Activated CD8-positive, alpha-beta memory T cell treated with anti-CD3 and anti-CD28 coated beads for 4 hours (primary cell): Measurements from ENCODE around the gene AKR7A2.
A peak's percentile ranks its signal among the peaks of the same experiment; 100 is the strongest.

Experiments
- DNase-seq, 2 donors: peaks; one replicate each; pipeline ENCODE4 v3.0.0-alpha.2; 2020; ENCODE audit warnings: low read depth in 2 of 2

The AKR7A2 gene

DNA sequence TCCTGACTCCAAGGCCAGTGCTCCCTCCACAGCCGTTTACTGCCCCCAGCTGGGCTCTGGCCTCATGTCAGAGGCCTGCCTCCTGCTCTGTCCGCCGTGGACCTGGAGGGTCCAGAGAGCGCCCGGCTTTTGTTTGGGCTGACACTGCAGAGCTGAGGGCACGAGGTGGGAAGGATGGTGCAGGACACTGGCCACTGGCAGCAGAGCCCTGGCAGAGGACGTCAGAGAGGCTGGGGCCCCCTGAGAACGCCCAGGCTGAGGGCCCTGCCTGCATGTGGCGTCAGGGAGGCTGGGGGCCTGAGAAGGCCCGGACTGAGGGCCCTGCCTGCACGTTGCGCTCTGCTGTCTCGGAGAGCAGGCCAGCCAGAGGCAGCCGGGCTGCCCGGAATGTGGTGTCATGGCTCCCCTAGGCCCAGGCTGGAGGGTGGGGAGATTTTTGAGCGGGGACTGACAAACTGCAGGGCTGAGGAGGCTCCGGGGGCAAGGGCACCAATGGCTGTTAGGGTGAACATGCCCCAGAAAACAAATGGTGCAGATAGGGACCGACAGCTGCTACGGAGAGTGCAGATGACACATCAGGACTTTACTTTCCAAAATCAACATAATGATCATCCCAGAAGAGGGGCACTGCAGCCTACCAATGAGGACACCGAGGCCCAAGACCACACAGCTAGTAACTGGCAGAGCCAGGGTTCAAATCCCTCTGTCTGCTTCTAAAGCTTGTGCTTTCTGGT lies 31.8 kb upstream of the AKR7A2 start:
- no peak for DNase-seq

DNA sequence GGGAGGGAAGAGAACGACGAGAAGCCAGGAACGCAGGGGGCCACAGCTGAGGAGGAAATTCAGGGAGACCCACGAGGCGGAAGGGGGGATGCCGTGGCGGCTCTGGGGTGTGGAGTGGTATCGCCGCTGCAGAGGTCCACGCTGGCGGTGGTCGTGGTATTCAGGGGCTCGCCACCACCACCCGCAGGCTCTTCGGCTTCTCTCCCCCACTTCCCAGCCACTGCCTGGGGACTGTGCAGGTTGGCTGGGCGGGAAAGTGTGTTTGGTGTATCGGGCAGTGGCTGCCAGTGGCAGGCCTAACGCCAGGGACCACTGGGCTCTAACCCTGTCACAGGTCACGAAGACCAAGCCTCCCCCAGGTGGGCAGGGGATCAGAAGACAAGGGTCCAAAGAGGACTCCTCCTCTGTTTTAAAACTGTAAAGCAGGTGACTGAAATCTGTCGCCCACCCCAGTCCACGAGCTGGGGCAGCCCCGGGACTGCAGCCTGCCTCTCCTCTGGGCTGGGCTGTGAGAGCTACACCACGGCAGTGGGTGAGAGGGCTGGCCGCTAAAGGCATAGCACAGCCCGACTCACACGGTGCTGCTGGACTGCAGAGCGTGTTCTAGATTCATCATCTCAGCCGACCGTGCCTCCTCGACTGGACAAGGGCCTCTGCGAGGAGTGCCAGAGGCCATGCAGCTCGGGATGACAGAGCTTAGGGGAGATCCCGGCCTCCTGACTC lies 31.1 kb upstream of the AKR7A2 start:
- DNase-seq: no peak

GRCh38 chr1:19342062-19342750 lies 30.3 kb upstream of the AKR7A2 start:
- no peak for DNase-seq

GRCh38 chr1:19341201-19342061 lies 29.5 kb upstream of the AKR7A2 start:
- peak; percentile 47 to 54 for DNase-seq

DNA sequence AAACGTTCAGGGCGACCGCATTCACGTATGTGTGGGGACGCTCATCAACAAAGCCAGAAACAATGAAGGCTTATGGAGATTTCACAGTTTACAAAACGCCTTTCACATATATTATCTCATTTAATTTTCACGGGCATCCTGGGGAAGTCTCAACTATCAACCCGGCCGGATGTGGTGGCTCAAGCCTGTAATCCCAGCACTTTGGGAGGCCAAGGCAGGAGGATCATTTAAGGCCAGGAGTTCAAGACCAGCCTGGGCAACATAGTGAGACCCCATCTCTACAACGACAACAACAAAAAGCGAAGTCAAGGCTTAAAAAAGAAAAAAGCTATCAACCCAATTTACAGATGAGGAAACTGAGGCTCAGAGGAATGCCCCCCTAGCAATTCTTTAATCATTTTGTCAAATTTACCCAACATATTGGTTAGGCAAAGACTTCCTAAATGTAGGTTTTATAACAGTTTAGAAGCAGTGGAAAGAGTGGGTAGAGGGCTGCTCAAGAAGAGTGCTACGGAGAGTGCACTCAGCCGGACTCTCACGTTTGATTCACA lies 28.5 kb upstream of the AKR7A2 start:
- no peak for DNase-seq

DNA sequence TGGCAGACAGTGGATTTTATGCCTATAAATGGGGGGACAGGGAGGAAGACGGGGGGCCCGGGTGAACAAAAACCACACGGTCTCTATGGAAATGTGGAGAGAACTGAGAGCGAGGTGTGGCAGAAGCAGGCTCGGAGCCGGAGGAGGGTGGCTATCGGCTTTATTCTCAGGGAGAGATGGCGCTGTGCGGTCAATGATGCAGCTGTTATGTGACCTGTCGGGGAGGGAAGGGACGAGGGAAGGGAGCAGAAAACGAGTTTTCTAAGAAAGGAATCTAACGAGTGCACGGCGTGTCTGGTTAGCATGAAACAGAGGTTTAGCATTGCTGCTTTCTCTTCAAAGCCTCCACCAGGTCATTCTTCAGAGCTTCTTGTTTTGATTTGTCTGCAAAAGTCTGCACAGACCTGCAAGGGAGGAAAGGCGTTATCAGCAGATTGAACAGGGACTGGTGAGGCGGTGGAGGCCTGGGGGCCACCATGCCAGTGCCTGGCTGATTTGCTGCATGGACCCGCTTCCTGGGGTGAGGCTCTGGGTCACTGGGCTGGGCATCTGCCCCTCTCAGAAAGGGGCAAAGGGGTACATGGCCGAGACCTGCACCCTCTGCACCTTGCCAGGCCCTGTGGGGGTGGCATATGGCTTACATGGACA lies 27.4 kb upstream of the AKR7A2 start:
- no peak for DNase-seq

- no peak for DNase-seq
Observed at GRCh38 chr1:19338323-19338762, 26.4 kb upstream of the AKR7A2 start.

DNA sequence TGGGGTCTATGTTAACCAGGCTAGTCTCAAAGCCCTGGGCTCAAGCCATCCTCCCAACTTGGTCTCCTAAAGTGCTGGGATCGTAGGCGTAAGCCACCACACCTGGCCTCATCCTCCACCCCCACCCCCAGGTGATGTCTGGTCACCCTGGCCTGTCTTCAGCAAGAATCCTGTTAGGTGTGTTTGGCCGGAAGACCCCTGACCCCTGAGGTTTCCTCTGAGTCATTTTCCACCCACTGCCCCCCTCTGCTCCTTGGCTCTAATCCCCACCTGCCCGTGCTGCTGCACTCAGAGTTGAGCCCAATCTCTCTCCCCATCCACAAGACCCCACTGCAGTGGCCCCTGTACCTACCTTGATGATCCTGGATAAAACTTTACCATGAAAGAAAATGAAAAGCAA lies 25.3 kb upstream of the AKR7A2 start:
- DNase-seq: no peak

GRCh38 chr1:19336543-19336942 lies 24.6 kb upstream of the AKR7A2 start:
- no peak for DNase-seq

GRCh38 chr1:19333587-19334354 lies 21.8 kb upstream of the AKR7A2 start:
- DNase-seq: no peak

GRCh38 chr1:19332832-19333231 lies 20.9 kb upstream of the AKR7A2 start:
- DNase-seq: no peak

DNA sequence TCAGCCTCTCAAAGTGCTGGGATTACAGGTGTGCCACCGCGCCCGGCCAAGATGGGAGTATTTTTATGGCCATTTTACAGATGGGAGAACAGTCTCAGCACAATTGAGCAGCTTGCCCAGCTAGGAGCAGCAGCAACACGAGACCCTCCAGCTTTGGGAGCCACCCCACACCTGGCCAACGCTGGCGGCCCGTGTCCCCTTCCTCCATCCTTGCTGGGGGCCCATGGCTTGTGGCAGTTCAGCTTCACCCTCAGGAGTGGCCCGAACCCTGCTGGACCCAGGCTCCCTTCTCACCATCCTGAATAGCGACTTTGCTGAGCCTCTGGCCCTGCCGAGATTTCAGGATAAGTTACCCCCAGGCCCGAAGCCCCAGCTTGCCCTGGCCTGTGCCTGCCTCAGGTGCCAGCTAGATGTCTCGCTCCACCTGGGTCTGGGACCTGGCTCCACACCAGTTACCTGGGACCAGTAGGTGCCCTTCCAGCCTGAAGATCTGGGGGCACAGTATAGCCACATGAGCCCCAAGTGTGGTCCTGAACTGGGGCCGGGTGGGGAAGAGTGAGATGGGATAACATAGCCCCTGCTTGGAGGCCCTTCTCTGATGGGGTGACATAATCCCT lies 19.4 kb upstream of the AKR7A2 start:
- no peak for DNase-seq

DNA sequence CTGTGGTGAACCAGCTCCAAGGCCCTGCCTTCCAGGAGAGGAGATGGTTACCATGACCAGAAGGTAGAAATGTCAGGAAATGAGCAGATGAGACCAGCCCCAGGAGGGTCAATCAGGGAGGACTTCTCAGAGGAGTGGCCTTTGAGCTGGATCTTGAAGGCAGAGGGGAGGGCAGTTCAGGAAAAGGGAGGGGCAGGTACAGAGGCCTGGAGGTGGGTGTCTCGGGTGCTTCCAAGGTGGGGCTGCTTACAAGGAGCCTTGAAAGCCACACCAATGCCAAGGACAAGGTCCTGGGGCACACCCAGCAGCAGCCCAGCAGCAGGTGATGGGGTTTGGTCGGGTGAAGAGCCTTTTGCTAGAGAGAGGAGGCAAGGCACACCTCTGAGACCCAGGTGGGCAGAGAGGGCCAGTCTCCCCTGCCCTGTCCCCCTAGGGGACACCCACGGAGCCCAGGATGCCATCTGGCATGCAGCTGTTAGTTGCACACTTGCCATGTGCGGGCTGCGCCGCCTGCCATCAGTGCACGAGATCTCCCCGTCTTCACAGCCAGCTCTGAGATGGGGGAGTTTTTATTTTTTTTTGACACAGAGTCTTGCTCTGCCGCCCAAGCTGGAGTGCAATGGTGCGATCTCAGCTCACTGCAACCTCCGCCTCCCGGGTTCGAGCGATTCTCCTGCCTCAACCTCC lies 18.6 kb upstream of the AKR7A2 start:
- DNase-seq: no peak

GRCh38 chr1:19329611-19330010 lies 17.7 kb upstream of the AKR7A2 start:
- no peak for DNase-seq

DNA sequence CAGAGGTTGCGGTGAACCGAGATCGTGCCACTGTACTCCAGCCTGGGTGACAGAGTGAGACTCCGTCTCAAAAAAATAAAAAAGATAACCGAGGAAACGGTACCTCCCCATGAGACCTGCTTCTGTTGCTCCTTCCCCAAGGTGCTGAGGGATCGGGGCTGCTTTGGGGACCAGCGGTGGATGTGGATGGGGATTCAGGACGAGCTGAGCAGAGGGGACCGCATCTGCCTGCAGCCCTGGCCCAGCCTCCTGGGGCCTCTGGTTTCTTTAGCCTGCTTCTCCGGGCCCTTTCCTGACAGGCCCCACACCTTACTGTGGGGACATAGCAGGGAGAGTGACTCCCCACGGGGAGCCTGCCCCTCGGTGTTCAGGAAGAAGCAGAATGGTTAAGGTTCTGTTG lies 17.2 kb upstream of the AKR7A2 start:
- no peak for DNase-seq

GRCh38 chr1:19328486-19328885 lies 16.5 kb upstream of the AKR7A2 start:
- no peak for DNase-seq

DNA sequence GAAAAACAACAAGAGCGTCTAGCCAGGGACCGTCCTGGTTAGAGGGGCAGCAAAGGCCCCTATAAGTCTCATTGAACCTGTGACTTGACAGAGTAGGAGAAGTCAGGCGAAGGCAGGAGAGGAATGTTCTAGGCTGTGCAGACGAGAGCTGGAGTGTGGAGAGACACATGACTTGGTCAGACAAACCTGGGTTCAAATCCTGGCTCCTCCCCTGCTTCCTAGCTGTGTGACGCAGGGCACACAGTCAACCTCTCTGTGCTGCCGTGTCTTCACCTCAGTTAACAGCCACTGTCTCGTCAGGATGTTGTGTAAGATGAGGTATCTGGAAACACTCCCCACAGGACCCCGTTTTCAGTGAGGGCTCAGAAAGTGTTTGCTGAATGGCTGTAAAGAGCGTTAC lies 15.8 kb upstream of the AKR7A2 start:
- DNase-seq: no peak

DNA sequence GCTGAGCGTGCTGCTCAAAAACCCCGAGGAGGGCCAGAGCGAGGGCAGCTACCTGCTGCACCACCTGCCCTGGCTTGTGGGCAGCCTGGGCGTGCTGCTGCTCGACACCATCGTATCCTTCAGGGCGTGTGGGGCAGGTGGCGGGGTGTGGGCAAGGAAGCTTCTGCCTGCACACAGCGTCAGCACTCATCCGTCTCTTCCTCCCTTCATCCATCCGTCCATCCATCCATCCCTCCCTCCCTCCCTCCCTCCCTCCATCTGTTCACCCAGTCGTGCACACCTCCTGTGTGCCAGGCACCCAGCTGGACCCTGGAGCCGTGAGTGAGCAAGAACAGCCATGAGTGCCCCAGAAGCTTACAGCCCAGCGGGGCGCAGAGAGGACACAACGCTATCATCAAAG lies 15.4 kb upstream of the AKR7A2 start:
- no peak for DNase-seq

DNA sequence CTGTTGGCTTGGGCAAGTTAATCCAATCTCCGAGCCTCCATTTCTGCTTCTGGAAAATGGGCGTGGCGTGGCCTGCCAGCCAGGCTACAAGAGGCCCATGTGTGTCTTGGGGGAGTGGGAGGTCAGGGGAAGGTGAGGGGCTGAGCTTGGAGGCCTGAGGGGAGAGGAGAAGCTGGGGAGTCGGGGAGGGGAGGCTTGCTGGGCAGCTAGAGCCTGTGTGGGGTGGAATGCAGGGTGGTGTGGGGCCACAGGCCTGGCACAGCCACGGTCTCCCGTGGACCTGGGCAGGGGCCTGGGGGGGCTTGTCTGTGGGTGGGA lies 14.8 kb upstream of the AKR7A2 start:
- DNase-seq: no peak
